K562 (cell line): ENCODE measurements around the gene ATP5MG. TPM values are rescaled to one million over a fixed set of nuclear protein-coding genes. Genes with fewer than 3 reads are reported as not detected.
A peak's percentile ranks its signal among the peaks of the same experiment; 100 is the strongest.

Experiments
- CEBPG ChIP-seq, 3 experiments: fragments of 200-800 bp in 1 of 3; sonication (Bioruptor generic) in 1 of 3; sonication (generic) in 1 of 3; formaldehyde crosslinking in 1 of 3; IDR thresholded peaks in 2 of 3; conservative IDR thresholded peaks in 1 of 3; 2 replicates each; pipeline versions ENCODE4 v1.6.1 to v1.8.0; 2016 to 2022; ENCODE audit warnings: missing compliant biosample characterization in 2 of 3, missing genetic modification characterization in 2 of 3, mild to moderate bottlenecking in 1 of 3, missing genetic modification reagents in 1 of 3
- GATA2 ChIP-seq: sonication (generic); formaldehyde crosslinking; IDR thresholded peaks from 2 replicates; pipeline ENCODE4 v1.4.0; 2020; ENCODE audit warnings: mild to moderate bottlenecking, missing genetic modification reagents
- REST ChIP-seq, 2 experiments: fragments of 450-650 bp; formaldehyde crosslinking in 1 of 2; IDR thresholded peaks; 2 replicates each; pipeline versions ENCODE4 v1.4.0 to v1.6.1; 2014 to 2020; ENCODE audit warnings: mild to moderate bottlenecking in 2 of 2, borderline replicate concordance in 1 of 2, low read depth in 1 of 2
- TEAD1 ChIP-seq, 2 experiments: fragments of 450-650 bp in 1 of 2; sonication (generic) in 1 of 2; formaldehyde crosslinking; IDR thresholded peaks; 2 replicates each; pipeline versions ENCODE4 v1.4.0 to v1.8.0; 2020 to 2022; ENCODE audit warnings: mild to moderate bottlenecking in 2 of 2, missing genetic modification reagents in 1 of 2
- ZBTB40 ChIP-seq, 2 experiments: fragments of 450-650 bp in 1 of 2; sonication (generic) in 1 of 2; formaldehyde crosslinking in 1 of 2; IDR thresholded peaks; 2 replicates each; pipeline versions ENCODE4 v1.7.1 to v1.9.0; 2016 to 2022; ENCODE audit warnings: inconsistent platforms in 1 of 2, mild to moderate bottlenecking in 1 of 2, missing genetic modification reagents in 1 of 2
- ZNF766 ChIP-seq: fragments of 200-800 bp; sonication (Bioruptor generic); conservative IDR thresholded peaks from 2 replicates; pipeline ENCODE4 v1.6.1; 2016; ENCODE audit warnings: missing genetic modification characterization, missing compliant biosample characterization
- polyA plus RNA-seq, 8 experiments: library from polyadenylated mRNA; depleted of rRNA in 4 of 8; stranded (reverse) in 5 of 8; unstranded in 3 of 8; fragments of >200 nt; fragmentation: Nextera tagmentation in 2 of 8; fragmentation: Illumina TruSeq in 1 of 8; extraction: Ambion mirVana in 2 of 8; extraction: Trizol in 1 of 8; gene quantifications; 2 replicates each; pipeline versions ENCODE4 v1.2.1 to v1.2.3, GENCODE V29; 2011 to 2014; ENCODE audit warnings: inconsistent platforms in 1 of 8, missing spikeins in 1 of 8
- total RNA-seq, 7 experiments: library from RNA; depleted of rRNA in 6 of 7; stranded (reverse); fragments of >200 nt in 6 of 7; fragmentation: Illumina TruSeq in 2 of 7; extraction: Trizol in 2 of 7; gene quantifications; 2 replicates each; pipeline versions ENCODE4 v1.2.1 to v1.2.3, GENCODE V29; 2011 to 2021; ENCODE audit warnings: low replicate concordance in 1 of 7

ATP5MG gene
- total and polyA plus RNA-seq, 9 of the 15 experiments (the other 6 are each of a cell fraction or from before 2014, with no cell fraction given) = 301 to 2,138 (median 434) TPM

- TF ChIP-seq ZBTB40 (IDR thresholded peaks at IDR 0.05) (peak; percentile 32; the same call in 1 of the 2 replicates), ZBTB40 (CRISPR knock-in tag; IDR thresholded peaks at IDR 0.05) (no peak), ZNF766 (CRISPR knock-in tag) (no peak), REST (IDR thresholded peaks at IDR 0.05; ENCODE audit: borderline replicate concordance) (peak; percentile 98), REST (CRISPR knock-in tag; IDR thresholded peaks at IDR 0.05; ENCODE audit: low read depth) (peak; percentile 95), TEAD1 (CRISPR knock-in tag; IDR thresholded peaks at IDR 0.05) (peak in 1 of 2 experiments; percentile 44; a peak in 1 of 4 replicates), GATA2 (0 out of 2 replicates have a peak, but pooled peaks have one; percentile 17), CEBPG (CRISPR knock-in tag; IDR thresholded peaks at IDR 0.05) (peak; percentile 27; the same call in 1 of the 2 replicates), CEBPG (tag; conservative IDR thresholded peaks at IDR 0.05 in 1 of 2, IDR thresholded peaks at IDR 0.05 in 1 of 2) (no peak)
Measured at GRCh38 chr11:118434553-118435289, 33.3 kb downstream of the ATP5MG start (continued).
